Measurements from ENCODE around the gene OGN. TPM values are rescaled to one million over a fixed set of nuclear protein-coding genes. Genes with fewer than 3 reads are reported as not detected.

The OGN gene
- total and polyA plus RNA-seq, 2 of the 4 experiments (the other 2 are of a cell fraction): under 0.01 to 0.10 TPM

DNA sequence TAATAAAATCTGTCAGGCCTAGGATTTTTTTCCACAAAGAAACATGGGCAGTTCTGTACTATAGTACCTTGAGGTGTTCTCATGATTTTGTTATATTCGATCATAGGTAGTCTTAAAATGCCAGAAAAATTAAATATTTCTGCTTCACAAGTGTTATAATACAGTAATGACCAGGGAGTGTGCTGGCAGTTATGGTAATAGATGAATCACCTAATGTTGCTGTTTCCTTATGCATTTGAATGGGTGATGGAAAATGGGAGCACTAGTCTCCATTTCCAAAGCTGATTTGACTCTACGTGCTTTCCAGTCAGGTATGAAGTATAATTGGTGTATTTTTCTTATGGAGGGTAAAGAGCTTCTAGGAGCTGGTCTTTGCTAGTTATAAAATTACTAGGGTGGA is 23.8 kb downstream of the OGN start:
- Histone ChIP-seq H3K27ac (ENCODE audit: insufficient read depth, low read length) (no peak overlapping the region), H2AK9ac (replicated peaks; ENCODE audit: low read depth, low read length, poor library complexity) (no peak overlapping the region), H2AK5ac (ENCODE audit: low read depth, low read length) (no peak overlapping the region), H2BK120ac (ENCODE audit: low read depth, low read length) (no peak overlapping the region), H3K27me3 (ENCODE audit: control insufficient read depth, insufficient read depth, low read length) (no peaks in the 10 kb centered on the region), H3K79me1 (ENCODE audit: low read depth in 1 of 2, low read length in 2 of 2) (no peaks in the 10 kb centered on the region), H4K91ac (ENCODE audit: insufficient read depth, low read depth, low read length) (no peak overlapping the region), H2BK20ac (ENCODE audit: low read depth, low read length) (no peak overlapping the region), H3K56ac (ENCODE audit: extremely low read depth, insufficient read depth, low read length) (no peak overlapping the region), H3K9me1 (ENCODE audit: insufficient read depth, low read length) (no peaks in the 10 kb centered on the region; the same call in 1 of the 2 replicates), H2AFZ (replicated peaks; ENCODE audit: low read length, poor library complexity) (no peak overlapping the region), H3K4me2 (ENCODE audit: low read depth, low read length) (no peak overlapping the region), H2BK15ac (ENCODE audit: low read depth, low read length) (no peak overlapping the region), H4K8ac (ENCODE audit: low read depth in 2 of 2, low read length in 2 of 2) (no peak overlapping the region), H3K9ac (ENCODE audit: low read depth, low read length) (no peak overlapping the region), H2BK5ac (ENCODE audit: low read depth, low read length, poor library complexity, severe bottlenecking) (no peak overlapping the region), H3K4me3 (ENCODE audit: insufficient read depth, low read depth, low read length) (no peak overlapping the region), H3K9me3 (ENCODE audit: control insufficient read depth, insufficient read depth, low read length) (no peaks in the 10 kb centered on the region), H3K4ac (ENCODE audit: low read depth, low read length) (no peak overlapping the region), H3K4me1 (ENCODE audit: control insufficient read depth, insufficient read depth, low read length) (peaks cover 6% of the 10 kb centered on the region), H3K18ac (ENCODE audit: low read depth, low read length) (no peak overlapping the region), H4K20me1 (ENCODE audit: insufficient read depth, low read length) (no peaks in the 10 kb centered on the region), H4K5ac (ENCODE audit: low read depth, low read length) (no peak overlapping the region), H3K14ac (replicated peaks; ENCODE audit: low read depth, low read length) (no peak overlapping the region), H3K23ac (ENCODE audit: low read depth, low read length) (no peak overlapping the region), H3K36me3 (ENCODE audit: control insufficient read depth, insufficient read depth, low read length) (no peaks in the 10 kb centered on the region)
- ChIA-PET POLR2A (ENCODE audit: unreplicated experiment) (no interaction called here), CTCF (interaction anchor here (1.1 kb wide), 1 partner anchor 13 kb away, joined by 4 read pairs; no protein-coding TSS in a partner anchor)
- intact Hi-C loops (cut with micrococcal nuclease): loop anchor here (5.0 kb wide), 1 partner anchor 33 kb away; no protein-coding TSS in a partner anchor
- BruUV-seq (replicated peaks): no TSS peak
- ATAC-seq (ENCODE audit: low read depth) (no peak), DNase-seq (no peak)
- no CpG with 5 or more reads among the region's 2 CpGs for WGBS, 2 experiments (ENCODE audit: extremely low coverage in 2 of 2, insufficient read length in 1 of 2)
- in situ Hi-C loops (cut with MboI; ENCODE audit: low sequenced_read_pairs): no loop called here
- dilution Hi-C loops (cut with HindIII; ENCODE audit: low sequenced_read_pairs, unreplicated experiment): no loop called here
- no peak for TF ChIP-seq USF2 (IDR thresholded peaks at IDR 0.05; ENCODE audit: low read depth, low read length)
- no peak for TF ChIP-seq ELK1 (IDR thresholded peaks at IDR 0.05; ENCODE audit: borderline replicate concordance, low read depth, low read length)
- TF ChIP-seq RFX5 (IDR thresholded peaks at IDR 0.05; ENCODE audit: low read depth, low read length): no peak
- TF ChIP-seq MAFK (IDR thresholded peaks at IDR 0.05; ENCODE audit: low read depth, low read length): no peak
